Endothelial cell of umbilical vein (primary cell): ENCODE measurements around the gene NRK. TPM values are rescaled to one million over a fixed set of nuclear protein-coding genes. Genes with fewer than 3 reads are reported as not detected.

Experiments used
- BruUV-seq: library from RNA; stranded (reverse); fragments of 400-500 nt; replicated peaks from 2 replicates; lab custom pipeline; 2021; lab: Mats Ljungman, UMichigan
- CTCF ChIA-PET: fragments of 300-600, 350-600 bp; sonication (Branson Sonifier 250); formaldehyde crosslinking; loops from one replicate; lab custom pipeline; 2021; ENCODE audit warnings: antibody characterized with exemption, inconsistent platforms; lab: Charles Lee
- POLR2A ChIA-PET: fragments of 300-600, 350-600 bp; sonication (Branson Sonifier 250); formaldehyde crosslinking; loops from one replicate; lab custom pipeline; 2021; ENCODE audit warnings: antibody characterized with exemption, inconsistent platforms; lab: Charles Lee
- DNase-seq: peaks from one replicate; pipeline ENCODE4 v3.0.0-alpha.2; 2011; ENCODE audit warnings: low read depth, low spot score
- FAIRE-seq: peaks from 2 replicates; lab custom pipeline; 2011; peaks lifted over from hg19 to GRCh38; lab: Jason Lieb, UNC
- H2AFZ ChIP-seq: 2 replicates; pipeline ENCODE4 v1.6.0; 2012; ENCODE audit warnings: low read depth, low read length, control low read depth, inconsistent platforms
- H3K27ac ChIP-seq: 2 replicates; pipeline ENCODE4 v1.5.1; 2011; ENCODE audit warnings: low read depth, mild to moderate bottlenecking, control low read depth, low read length, moderate library complexity; ENCODE audit not compliant: insufficient read depth
- H3K27me3 ChIP-seq, 2 experiments: 2 replicates each; pipeline versions ENCODE4 v1.6.0 to v1.6.1; 2011; ENCODE audit warnings: low read length in 2 of 2, mixed read lengths in 1 of 2; ENCODE audit not compliant: control insufficient read depth in 2 of 2, insufficient read depth in 2 of 2
- H3K36me3 ChIP-seq, 2 experiments: 2 replicates in 1 of 2; 3 replicates in 1 of 2; pipeline ENCODE4 v1.5.1; 2011; ENCODE audit warnings: low read length in 2 of 2, mild to moderate bottlenecking in 1 of 2, moderate library complexity in 1 of 2; ENCODE audit not compliant: control insufficient read depth in 2 of 2, insufficient read depth in 2 of 2; ENCODE audit errors: extremely low read depth in 1 of 2
- H3K4me1 ChIP-seq: 3 replicates; pipeline ENCODE4 v1.5.1; 2011; ENCODE audit warnings: mild to moderate bottlenecking, low read length; ENCODE audit not compliant: control insufficient read depth, insufficient read depth; ENCODE audit errors: extremely low read depth
- H3K4me2 ChIP-seq: 2 replicates; pipeline ENCODE4 v1.6.1; 2011; ENCODE audit warnings: low read length, control low read depth, mixed read lengths; ENCODE audit not compliant: insufficient read depth
- H3K4me3 ChIP-seq, 3 experiments: fragments of 200-600 bp in 1 of 3; sonication (generic), shearing (Covaris generic) in 1 of 3; replicated peaks in 1 of 3; 2 replicates each; pipeline ENCODE4 v1.5.1; 2011 to 2016; ENCODE audit warnings: control low read depth in 3 of 3, low read length in 3 of 3, mild to moderate bottlenecking in 2 of 3, inconsistent platforms in 1 of 3, low read depth in 1 of 3, moderate library complexity in 1 of 3; ENCODE audit not compliant: insufficient read depth in 1 of 3
- H3K79me2 ChIP-seq: 2 replicates; pipeline ENCODE4 v1.6.0; 2012; ENCODE audit warnings: low read length, inconsistent platforms; ENCODE audit not compliant: control insufficient read depth, insufficient read depth
- H3K9ac ChIP-seq: replicated peaks from 2 replicates; pipeline ENCODE3; 2011; ENCODE audit warnings: low read length, control low read depth; ENCODE audit not compliant: insufficient read depth; ENCODE audit errors: extremely low read depth
- H3K9me1 ChIP-seq: replicated peaks from 3 replicates; pipeline ENCODE4 v1.6.0; 2011; ENCODE audit warnings: mild to moderate bottlenecking, low read length; ENCODE audit not compliant: control insufficient read depth, insufficient read depth; ENCODE audit errors: extremely low read depth
- H3K9me3 ChIP-seq: replicated peaks from 2 replicates; pipeline ENCODE4 v1.5.1; 2012; ENCODE audit warnings: low read length, inconsistent platforms; ENCODE audit not compliant: control insufficient read depth, insufficient read depth
- H4K20me1 ChIP-seq: replicated peaks from 2 replicates; pipeline ENCODE3; 2011; ENCODE audit warnings: mild to moderate bottlenecking, low read length; ENCODE audit not compliant: control insufficient read depth, insufficient read depth; ENCODE audit errors: extremely low read depth
- CTCF ChIP-seq, 2 donors: IDR thresholded peaks; 1 replicate in 1 of 2; 2 replicates in 1 of 2; pipeline ENCODE4 v1.5.1; 2011; ENCODE audit warnings: low read length in 2 of 2, mild to moderate bottlenecking in 2 of 2, moderate library complexity in 2 of 2, control low read depth in 1 of 2, inconsistent platforms in 1 of 2, low read depth in 1 of 2; ENCODE audit not compliant: insufficient read depth in 1 of 2; ENCODE audit errors: extremely low read depth in 1 of 2
- EZH2 ChIP-seq: IDR thresholded peaks from 2 replicates; pipeline ENCODE4 v1.6.1; 2012; ENCODE audit warnings: borderline replicate concordance, low read depth, mild to moderate bottlenecking, moderate library complexity, low read length, inconsistent platforms; ENCODE audit not compliant: severe bottlenecking
- FOS ChIP-seq: IDR thresholded peaks from 2 replicates; pipeline ENCODE4 v1.6.1; 2011; ENCODE audit warnings: mild to moderate bottlenecking, low read length, moderate library complexity, borderline replicate concordance; ENCODE audit not compliant: insufficient read depth
- GATA2 ChIP-seq: IDR thresholded peaks from 2 replicates; pipeline ENCODE4 v1.7.0; 2011; ENCODE audit warnings: low read depth, mild to moderate bottlenecking, moderate library complexity, mixed read lengths, low read length; ENCODE audit not compliant: insufficient read length, insufficient read depth
- JUN ChIP-seq: IDR thresholded peaks from 2 replicates; pipeline ENCODE4 v1.6.1; 2011; ENCODE audit warnings: borderline replicate concordance, low read depth; ENCODE audit not compliant: insufficient read length, insufficient read depth
- MAX ChIP-seq: IDR thresholded peaks from 2 replicates; pipeline ENCODE4 v1.6.1; 2011; ENCODE audit not compliant: insufficient read depth, insufficient read length
- MYC ChIP-seq: IDR thresholded peaks from one replicate; pipeline ENCODE4 v1.6.1; 2011; ENCODE audit warnings: mild to moderate bottlenecking, low read depth, low read length
- POLR2A ChIP-seq: IDR thresholded peaks from 2 replicates; pipeline ENCODE4 v1.6.1; 2012; ENCODE audit warnings: low read depth, mild to moderate bottlenecking, control low read depth, low read length
- POLR2AphosphoS5 ChIP-seq: IDR thresholded peaks from 2 replicates; pipeline ENCODE4 v1.6.1; 2012; ENCODE audit warnings: low read depth, mild to moderate bottlenecking, control low read depth, low read length, moderate library complexity; ENCODE audit not compliant: insufficient read depth
- dilution Hi-C: fragments of 300-500 bp; cut with MboI; formaldehyde crosslinking; loops from one replicate; pipeline ENCODE4 v1.15.0; 2019; ENCODE audit warnings: low sequenced_read_pairs; ENCODE audit not compliant: extremely low pct_ligation_motif_present
- intact Hi-C: fragments of 100-400 bp; cut with micrococcal nuclease; formaldehyde crosslinking; loops from one replicate; pipeline ENCODE4 v1.10.0; 2022
- polyA plus RNA-seq, 4 experiments: library from polyadenylated mRNA; depleted of rRNA in 3 of 4; stranded (reverse) in 3 of 4; unstranded in 1 of 4; fragments of >200 nt; gene quantifications; 2 replicates each; pipeline versions ENCODE4 v1.2.1 to v1.2.3, GENCODE V29; 2011 to 2012; ENCODE audit warnings: missing spikeins in 1 of 4
- total RNA-seq: library from RNA; stranded (reverse); gene quantifications from 2 replicates; pipeline ENCODE4 v1.2.3, GENCODE V29; 2021

The NRK gene
- total and polyA plus RNA-seq, 2 donors (not counting 3 experiments of a cell fraction or from before 2014, with no cell fraction given), result 1.3 to 3.1 TPM

- no peaks in the 10 kb centered on the region for H3K27me3 ChIP-seq
- CTCF ChIA-PET, result no interaction called here
- intact Hi-C loops, result loop anchor here (10.0 kb wide), 1 partner anchor 326 kb away; no protein-coding TSS in a partner anchor
- no peak overlapping the region for H3K9ac ChIP-seq
- no peak for FAIRE-seq
- BruUV-seq, result no TSS peak
- no peak for TF ChIP-seq POLR2A
- TF ChIP-seq MAX, result no peak
- TF ChIP-seq MYC, result no peak
- TF ChIP-seq CTCF (IDR thresholded peaks at IDR 0.05; ENCODE audit: extremely low read depth in 1 of 2, insufficient read depth in 1 of 2, low read depth in 1 of 2, low read length in 2 of 2), result no peak
- TF ChIP-seq EZH2, result no peak
- no peak for TF ChIP-seq GATA2
- TF ChIP-seq JUN, result no peak
- no peak for TF ChIP-seq POLR2AphosphoS5
- TF ChIP-seq FOS, result no peak
- DNase-seq, result no peak
- no peak overlapping the region for H3K4me3 ChIP-seq
- H3K27ac ChIP-seq, result no peak overlapping the region
- H3K9me1 ChIP-seq, result no peaks in the 10 kb centered on the region
- H4K20me1 ChIP-seq, result no peaks in the 10 kb centered on the region
- no peaks in the 10 kb centered on the region for H3K36me3 ChIP-seq
- H3K9me3 ChIP-seq, result no peaks in the 10 kb centered on the region
- POLR2A ChIA-PET, result no interaction called here
- no peaks in the 10 kb centered on the region for H3K79me2 ChIP-seq
- no peak overlapping the region for H3K4me2 ChIP-seq
- no peak overlapping the region for H2AFZ ChIP-seq
- no peaks in the 10 kb centered on the region for H3K4me1 ChIP-seq
- dilution Hi-C loops, result no loop called here
Measured at GRCh38 chrX:105910563-105911105, 88.3 kb downstream of the NRK start.
